Right kidney (tissue), 1 donor: ENCODE measurements around the gene DOCK4.

Experiments used
- DNase-seq: peaks from one replicate; pipeline ENCODE4 v3.0.0-alpha.2; 2016

The DOCK4 gene

GRCh38 chr7:111855842-111856227 is 350.4 kb downstream of the DOCK4 start:
- peak; percentile 6 for DNase-seq

GRCh38 chr7:111855161-111855841 is 350.9 kb downstream of the DOCK4 start:
- peak; percentile 20 for DNase-seq

GRCh38 chr7:111853201-111853990 is 352.8 kb downstream of the DOCK4 start:
- DNase-seq: no peak

GRCh38 chr7:111852081-111852480 is 354.1 kb downstream of the DOCK4 start:
- no peak for DNase-seq

GRCh38 chr7:111846898-111847297 is 359.3 kb downstream of the DOCK4 start:
- DNase-seq: no peak

- no peak for DNase-seq
Measured at GRCh38 chr7:111845853-111846252, 360.3 kb downstream of the DOCK4 start.

- no peak for DNase-seq
Measured at GRCh38 chr7:111844904-111845671, 361.1 kb downstream of the DOCK4 start.

- no peak for DNase-seq
Measured at GRCh38 chr7:111842491-111842890, 363.7 kb downstream of the DOCK4 start.

- no peak for DNase-seq
Measured at GRCh38 chr7:111841596-111842205, 364.5 kb downstream of the DOCK4 start.

- no peak for DNase-seq
Measured at GRCh38 chr7:111840528-111840927, 365.7 kb downstream of the DOCK4 start.

GRCh38 chr7:111839261-111839660 is 366.9 kb downstream of the DOCK4 start:
- DNase-seq: no peak

- DNase-seq: no peak
Measured at GRCh38 chr7:111836592-111836991, 369.6 kb downstream of the DOCK4 start.

- no peak for DNase-seq
Measured at GRCh38 chr7:111835066-111835465, 371.1 kb downstream of the DOCK4 start.

- DNase-seq: no peak
Measured at GRCh38 chr7:111834367-111834766, 371.8 kb downstream of the DOCK4 start.

GRCh38 chr7:111833466-111833865 is 372.7 kb downstream of the DOCK4 start:
- DNase-seq: no peak

GRCh38 chr7:111832174-111832573 is 374.0 kb downstream of the DOCK4 start:
- no peak for DNase-seq

- no peak for DNase-seq
Measured at GRCh38 chr7:111829221-111829620, 377.0 kb downstream of the DOCK4 start.

- no peak for DNase-seq
Measured at GRCh38 chr7:111827863-111828504, 378.2 kb downstream of the DOCK4 start.

GRCh38 chr7:111825046-111825445 is 381.2 kb downstream of the DOCK4 start:
- DNase-seq: no peak

GRCh38 chr7:111823826-111824225 is 382.4 kb downstream of the DOCK4 start:
- DNase-seq: no peak

GRCh38 chr7:111821046-111821445 is 385.2 kb downstream of the DOCK4 start:
- no peak for DNase-seq

GRCh38 chr7:111820621-111821020 is 385.6 kb downstream of the DOCK4 start:
- DNase-seq: no peak
